ENCODE measurements around the gene GATD1.
A peak's percentile ranks its signal among the peaks of the same experiment; 100 is the strongest.

Gene GATD1

GRCh38 chr11:770642-771616 is 6.4 kb downstream of the GATD1 start:
- peak in 1 of 42 donors; percentile 6 for DNase-seq

GRCh38 chr11:769887-770641 is 7.2 kb downstream of the GATD1 start:
- no peak for DNase-seq
- intact Hi-C loops (cut with DNase I) = no loop called here

More at GRCh38 chr11:770642-771616, 6.4 kb downstream of the GATD1 start:
- intact Hi-C loops (cut with DNase I) = no loop called here

GRCh38 chr11:767238-767637 is 10.0 kb downstream of the GATD1 start:
- intact Hi-C loops (cut with DNase I) = no loop called here
- DNase-seq = no peak

- intact Hi-C loops (cut with DNase I) = no loop called here
- no peak for DNase-seq
These were observed 10.4 kb downstream of the GATD1 start for GRCh38 chr11:766936-767210.

- intact Hi-C loops (cut with DNase I) = no loop called here
- DNase-seq = no peak
These were observed 11.0 kb downstream of the GATD1 start for GRCh38 chr11:766106-766935.

GRCh38 chr11:765802-766091 is 11.5 kb downstream of the GATD1 start:
- intact Hi-C loops (cut with DNase I) = no loop called here
- DNase-seq = no peak

- intact Hi-C loops (cut with DNase I) = no loop called here
- DNase-seq = peak in 41 of 42 donors; percentile 44 to 90 (median 73)
These were observed 12.1 kb downstream of the GATD1 start for GRCh38 chr11:765025-765801.

- DNase-seq = no peak
- intact Hi-C loops (cut with DNase I) = no loop called here
These were observed 12.8 kb downstream of the GATD1 start for GRCh38 chr11:764322-765024.

GRCh38 chr11:763549-764321 is 13.6 kb downstream of the GATD1 start:
- intact Hi-C loops (cut with DNase I) = no loop called here
- DNase-seq = no peak

- no peak for DNase-seq
- intact Hi-C loops (cut with DNase I) = no loop called here
These were observed 14.2 kb downstream of the GATD1 start for GRCh38 chr11:763073-763463.

- intact Hi-C loops (cut with DNase I) = no loop called here
- DNase-seq = peak; percentile 53 to 85 (median 72)
These were observed 14.7 kb downstream of the GATD1 start for GRCh38 chr11:762421-763072.

- no peak for DNase-seq
- intact Hi-C loops (cut with DNase I) = no loop called here
These were observed 15.7 kb downstream of the GATD1 start for GRCh38 chr11:761526-762108.

GRCh38 chr11:760236-760635 is 17.1 kb downstream of the GATD1 start:
- no peak for DNase-seq
- intact Hi-C loops (cut with DNase I) = no loop called here

GRCh38 chr11:749731-750130 is 27.6 kb downstream of the GATD1 start:
- intact Hi-C loops (cut with DNase I) = no loop called here
- DNase-seq = peak in 1 of 42 donors; percentile 38

- peak in 7 of 42 donors; percentile 23 to 43 (median 33) for DNase-seq
These were observed 29.3 kb downstream of the GATD1 start for GRCh38 chr11:748007-748359.

GRCh38 chr11:747158-748006 is 29.9 kb downstream of the GATD1 start, which contains the start of gene TALDO1:
TALDO1 (plus strand) TSS chr11:747464; CDS start chr11:747482, 18 bp downstream.
- DNase-seq = peak; percentile 84 to 97 (median 94)
- intact Hi-C loops (cut with DNase I) = no loop called here

More at GRCh38 chr11:748007-748359, 29.3 kb downstream of the GATD1 start:
- intact Hi-C loops (cut with DNase I) = no loop called here

Measured in head of caudate nucleus (tissue), 42 donors.